ENCODE measurements around the gene TSPAN2.

GRCh38 chr1:115076384-115076915 is 12.9 kb downstream of the TSPAN2 start:
- no peak for TF ChIP-seq FOXJ3 (CRISPR knock-in tag; IDR thresholded peaks at IDR 0.05)
- no peak for TF ChIP-seq CTCF (IDR thresholded peaks at IDR 0.05)
- TF ChIP-seq REST (IDR thresholded peaks at IDR 0.05; ENCODE audit: low read depth, low read length) = no peak
- no peak for TF ChIP-seq NRF1 (IDR thresholded peaks at IDR 0.05; ENCODE audit: low read depth, low read length)
- no peak for TF ChIP-seq EP300 (IDR thresholded peaks at IDR 0.05; ENCODE audit: borderline replicate concordance in 1 of 2, low read depth in 1 of 2, low read length in 1 of 2)
- TF ChIP-seq TAF1 (IDR thresholded peaks at IDR 0.05; ENCODE audit: borderline replicate concordance, low read depth, low read length) = no peak
- no peak for TF ChIP-seq IRF3 (IDR thresholded peaks at IDR 0.05; ENCODE audit: low read depth, low read length)
- TF ChIP-seq TEAD4 (IDR thresholded peaks at IDR 0.05; ENCODE audit: borderline replicate concordance, insufficient read depth) = no peak
- TF ChIP-seq RFX5 (IDR thresholded peaks at IDR 0.05; ENCODE audit: low read length) = no peak
- TF ChIP-seq MAX (IDR thresholded peaks at IDR 0.05; ENCODE audit: low read depth) = no peak
- no peak for TF ChIP-seq POLR2AphosphoS5 (IDR thresholded peaks at IDR 0.05; ENCODE audit: low read depth, low read length)
